DMS114 treated with DMSO at 0.1 percent for 48 hours (cell line): ENCODE results near the gene RGS9BP.
"Not testable (repeated sequence)": the region's sequence is repeated elsewhere in the genome, so short reads cannot be mapped to it uniquely, and the experiment has no call there.

Experiments used
- DNase-seq: peaks from one replicate; lab custom pipeline; 2025; ENCODE audit not compliant: unreplicated experiment; lab: John Stamatoyannopoulos, UW

Gene RGS9BP

DNA sequence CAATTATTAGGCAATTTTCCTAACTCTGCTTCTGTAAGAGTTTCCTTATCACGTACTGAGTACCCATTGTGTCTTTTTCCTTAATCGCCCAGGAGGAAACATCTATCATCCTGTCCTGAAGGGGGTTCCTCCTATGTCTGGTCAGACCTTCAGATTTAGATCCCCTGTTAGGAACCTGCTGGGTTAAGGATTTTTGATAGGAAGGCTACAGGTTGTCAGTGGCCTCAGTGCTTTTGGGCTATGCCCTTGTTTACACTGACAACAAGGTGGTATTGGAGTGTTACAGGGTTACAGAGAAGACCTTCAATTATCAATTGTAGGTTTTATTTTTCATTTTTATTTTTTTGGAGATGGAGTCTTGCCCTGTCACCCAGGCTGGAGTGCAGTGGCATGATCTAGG lies 19.2 kb downstream of the RGS9BP start:
- not testable (repeated sequence) for DNase-seq

DNA sequence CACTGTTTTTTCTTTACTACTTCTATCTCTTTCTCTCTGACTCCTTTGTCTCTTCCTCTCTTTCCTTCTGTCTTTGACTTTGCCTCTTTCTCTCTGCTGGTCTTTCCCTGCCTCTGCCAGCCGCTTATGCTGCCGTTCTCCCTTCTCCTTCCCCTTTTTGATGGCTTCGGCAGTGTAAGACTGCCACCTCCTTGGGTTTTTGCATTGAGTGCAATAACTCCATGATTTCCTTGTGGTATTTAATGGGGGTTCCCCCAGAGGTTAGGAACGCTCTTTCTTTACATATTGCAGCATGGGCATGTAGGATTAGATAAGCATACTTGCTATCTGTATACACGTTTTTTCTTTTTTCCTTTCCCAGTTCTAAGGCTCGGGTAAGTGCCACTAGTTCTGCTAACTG lies 19.9 kb downstream of the RGS9BP start:
- not testable (repeated sequence) for DNase-seq

DNA sequence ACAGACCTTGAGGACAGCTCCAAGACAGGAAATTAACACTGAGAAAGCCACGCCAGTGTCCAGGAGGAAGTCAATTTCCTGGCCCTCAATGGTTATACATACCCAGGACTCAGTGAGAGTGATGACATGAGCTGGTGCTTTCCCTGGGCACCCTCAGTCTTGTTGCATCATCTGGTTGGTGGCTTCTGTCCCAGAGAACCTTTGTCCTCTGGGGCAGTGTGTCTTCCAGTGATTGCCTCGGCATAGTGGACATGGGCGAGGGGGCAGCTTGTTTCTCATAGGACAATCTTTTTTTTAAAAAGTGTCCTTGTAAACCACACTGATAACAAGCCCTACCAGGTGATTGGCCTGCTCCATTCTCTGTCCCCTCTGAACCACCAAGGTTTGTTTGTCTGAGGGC lies 21.1 kb downstream of the RGS9BP start:
- not testable (repeated sequence) for DNase-seq

DNA sequence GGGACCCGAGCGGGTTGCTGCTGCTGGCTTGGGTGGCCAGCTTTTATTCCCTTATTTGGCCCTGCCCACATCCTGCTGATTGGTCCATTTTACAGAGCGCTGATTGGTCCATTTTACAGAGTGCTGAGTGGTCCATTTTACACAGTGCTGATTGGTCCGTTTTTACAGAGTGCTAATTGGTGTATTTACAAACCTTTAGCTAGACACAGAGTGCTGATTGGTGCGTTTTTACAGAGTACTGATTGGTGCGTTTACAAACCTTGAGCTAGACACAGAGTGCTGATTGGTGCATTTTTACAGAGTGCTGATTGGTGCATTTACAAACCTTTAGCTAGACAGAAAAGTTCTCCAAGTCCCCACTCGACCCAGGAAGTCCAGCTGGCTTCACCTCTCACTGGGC lies 24.5 kb downstream of the RGS9BP start:
- DNase-seq: not testable (repeated sequence)

- no peak for DNase-seq
Observed at GRCh38 chr19:32702010-32702409, 26.4 kb downstream of the RGS9BP start.

DNA sequence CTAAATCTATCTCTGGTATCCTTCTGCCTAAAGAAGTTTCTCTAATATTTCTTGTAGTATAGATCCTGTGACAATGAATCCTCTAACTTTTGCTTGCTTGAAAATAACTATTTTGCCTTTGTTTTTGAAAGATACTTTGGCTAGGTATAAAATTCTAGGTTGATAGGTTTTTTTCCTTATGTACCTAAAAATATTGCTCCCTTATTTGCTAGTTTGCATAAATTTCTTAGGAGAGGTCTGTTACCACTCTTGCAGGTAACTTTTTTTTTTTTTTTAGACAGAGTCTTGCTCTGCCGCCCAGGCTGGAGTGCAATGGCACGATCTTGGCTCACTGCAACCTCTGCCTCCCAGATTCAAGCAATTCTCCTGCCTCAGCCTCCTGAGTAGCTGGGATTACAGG lies 28.4 kb downstream of the RGS9BP start:
- not testable (repeated sequence) for DNase-seq

GRCh38 chr19:32708457-32708856 lies 32.8 kb downstream of the RGS9BP start:
- no peak for DNase-seq

DNA sequence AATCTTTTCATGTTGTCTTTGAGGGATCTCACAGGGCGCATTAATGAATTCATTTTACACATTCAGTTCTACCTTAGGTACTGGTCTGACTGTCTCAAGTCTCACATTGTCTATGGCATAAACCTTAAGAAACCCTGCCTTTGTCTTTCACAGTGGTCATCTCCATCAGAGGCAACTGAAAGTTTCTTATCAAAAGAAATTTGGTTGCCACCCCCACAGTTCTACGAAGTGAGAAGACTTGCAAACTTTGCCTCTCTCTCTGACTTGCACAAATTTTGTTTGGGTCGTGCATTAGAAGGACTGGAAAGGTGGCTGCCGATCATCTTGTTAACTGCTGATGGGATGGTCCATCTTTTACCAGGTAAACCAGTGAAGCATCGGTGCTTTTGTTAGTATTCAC lies 33.4 kb downstream of the RGS9BP start:
- no peak for DNase-seq

DNA sequence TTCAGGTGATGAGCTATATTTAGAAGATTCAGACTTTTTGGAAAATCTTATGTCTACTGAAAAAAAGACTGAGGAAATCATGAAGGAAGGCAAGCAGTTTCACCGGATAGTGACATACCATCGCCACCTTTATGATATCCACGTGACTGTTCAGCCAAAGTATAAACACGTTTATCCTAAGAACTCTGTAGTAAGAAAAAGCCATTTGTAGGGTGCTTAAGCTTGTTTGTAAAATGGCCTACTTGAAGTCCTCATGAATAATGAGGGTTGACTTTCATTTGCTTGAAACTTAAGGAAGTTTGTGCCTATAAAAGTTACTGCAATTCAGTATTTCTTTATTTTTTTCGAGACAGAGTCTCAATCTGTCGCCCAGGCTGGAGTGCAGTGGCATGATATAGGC lies 36.1 kb downstream of the RGS9BP start:
- no peak for DNase-seq

GRCh38 chr19:32716203-32716602 lies 40.6 kb downstream of the RGS9BP start:
- DNase-seq: not testable (repeated sequence)

DNA sequence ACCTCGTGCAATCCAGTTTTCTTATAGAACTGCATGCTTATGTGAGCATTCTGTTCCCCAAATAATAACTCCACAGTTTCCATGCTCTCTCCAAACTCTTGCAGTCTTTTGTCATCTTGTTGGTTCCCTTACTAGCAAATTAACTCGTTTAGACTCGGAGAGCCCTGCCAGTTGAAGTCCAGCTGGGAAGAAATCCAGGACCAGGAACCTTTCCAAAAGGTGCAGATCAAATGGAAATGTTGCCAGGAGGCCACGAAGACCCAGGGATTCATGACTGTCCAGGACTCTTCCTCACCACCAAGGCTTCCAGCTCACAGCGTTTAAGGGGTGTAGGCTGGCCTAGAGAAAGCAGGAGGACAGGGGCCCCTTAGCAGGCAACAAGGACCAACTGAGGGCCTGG lies 41.8 kb downstream of the RGS9BP start:
- DNase-seq: no peak

DNA sequence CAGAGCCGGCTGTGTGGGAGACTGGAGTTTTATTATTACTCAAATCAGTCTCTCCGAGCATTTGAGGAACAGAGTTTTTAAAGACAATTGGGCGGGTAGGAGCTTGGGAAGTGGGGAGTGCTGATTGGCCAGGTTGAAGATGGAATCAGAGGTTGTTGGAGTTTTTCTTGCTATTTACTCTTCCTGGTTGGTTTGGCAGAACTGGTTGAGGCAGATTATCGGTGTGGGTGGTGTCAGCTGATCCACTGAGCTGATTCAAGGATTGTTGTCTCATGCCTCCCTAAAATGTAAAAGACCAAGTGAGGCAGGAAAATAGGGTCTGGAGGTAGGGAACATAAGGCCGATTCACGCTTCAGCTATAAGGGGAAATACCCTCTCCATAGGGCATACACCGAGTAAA lies 42.6 kb downstream of the RGS9BP start:
- DNase-seq: no peak

GRCh38 chr19:32719611-32720059 lies 44.0 kb downstream of the RGS9BP start, which contains the start of gene TDRD12:
TSS of gene TDRD12 (plus strand) at chr19:32719767. CDS start at chr19:32720073, 306 bp downstream.
- no peak for DNase-seq

DNA sequence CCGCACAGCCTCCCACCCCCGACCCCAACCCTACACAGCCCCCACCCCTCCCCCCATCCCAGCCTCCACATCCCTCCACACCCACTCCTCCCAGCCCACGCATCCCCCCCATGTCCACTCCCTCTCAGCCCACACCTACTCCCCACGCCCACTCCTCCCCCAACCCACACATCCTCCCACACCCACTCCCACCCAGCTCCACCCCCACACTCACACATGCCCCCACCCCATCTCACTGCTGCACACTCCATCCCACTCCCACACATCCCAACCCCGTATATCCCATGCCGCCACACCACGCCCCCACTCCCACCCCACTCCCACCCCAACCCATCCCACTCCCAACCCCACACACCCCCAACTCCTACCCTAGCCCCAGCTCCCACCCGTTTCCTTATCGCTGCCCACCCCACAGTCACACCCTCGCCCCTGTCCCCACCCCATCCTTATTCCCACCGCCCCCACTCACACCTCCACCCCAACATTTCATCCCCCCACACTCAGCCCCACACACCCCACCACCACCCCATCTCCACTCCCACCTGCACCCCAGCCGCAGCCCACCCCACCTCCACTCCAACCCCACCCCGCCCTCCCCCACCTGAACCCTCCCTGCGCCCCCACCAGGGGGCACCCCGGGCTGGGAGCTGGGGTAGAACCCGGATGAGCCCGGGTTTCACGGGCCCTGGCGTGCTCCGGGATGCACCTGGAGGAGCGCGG lies 44.7 kb downstream of the RGS9BP start:
- DNase-seq: no peak

- DNase-seq: no peak
Observed at GRCh38 chr19:32720936-32721250, 45.2 kb downstream of the RGS9BP start.
